Measurements from ENCODE around the gene BBS1.

- no peak for TF ChIP-seq CTCF (IDR thresholded peaks at IDR 0.05)
- TF ChIP-seq POLR2A (IDR thresholded peaks at IDR 0.05) = no peak
Observed at GRCh38 chr11:66523611-66524010, 13.2 kb downstream of the BBS1 start.

All from body of pancreas (tissue), 4 donors.